Vagina (tissue), 2 donors: ENCODE data around the gene FGD2. TPM values are rescaled to one million over a fixed set of nuclear protein-coding genes. Genes with fewer than 3 reads are reported as not detected.
"Not testable (repeated sequence)": the region's sequence is repeated elsewhere in the genome, so short reads cannot be mapped to it uniquely, and the experiment has no call there.

ENCODE experiments used
- DNase-seq, 2 donors: peaks; one replicate each; pipeline ENCODE4 v3.0.0-alpha.2; 2017; ENCODE audit errors: extremely low spot score in 2 of 2
- H3K27ac ChIP-seq: fragments of 200-600 bp; sonication (generic); one replicate; pipeline ENCODE4 v1.5.1; 2019
- H3K27me3 ChIP-seq: fragments of 200-600 bp; sonication (generic); one replicate; pipeline ENCODE4 v1.5.1; 2019
- H3K36me3 ChIP-seq, 2 donors: fragments of 200-600 bp; sonication (generic); one replicate each; pipeline ENCODE4 v1.5.1; 2017 to 2019
- H3K4me1 ChIP-seq: fragments of 200-600 bp; sonication (generic); one replicate; pipeline ENCODE4 v1.5.1; 2019
- H3K4me3 ChIP-seq, 2 donors: fragments of 200-600 bp; sonication (generic); 1 replicate in 1 of 2; 2 replicates in 1 of 2; pipeline ENCODE4 v1.5.1; 2016 to 2019
- H3K9me3 ChIP-seq: fragments of 200-600 bp; sonication (generic); one replicate; pipeline ENCODE4 v1.5.1; 2019
- CTCF ChIP-seq, 3 experiments: fragments of 450-650 bp in 2 of 3; fragments of 200-600 bp in 1 of 3; sonication (generic) in 1 of 3; IDR thresholded peaks; one replicate each; pipeline ENCODE4 v1.5.1; 2017 to 2019; ENCODE audit warnings: antibody characterized with exemption in 3 of 3, mild to moderate bottlenecking in 2 of 3, moderate library complexity in 2 of 3
- POLR2A ChIP-seq, 2 donors: fragments of 450-650 bp; IDR thresholded peaks; one replicate each; pipeline ENCODE4 v1.6.1; 2017; ENCODE audit warnings: antibody characterized with exemption in 2 of 2, mild to moderate bottlenecking in 2 of 2, moderate library complexity in 2 of 2
- POLR2AphosphoS5 ChIP-seq, 2 donors: sonication (generic); formaldehyde crosslinking; IDR thresholded peaks; one replicate each; pipeline ENCODE4 v1.9.0; 2017; ENCODE audit warnings: antibody characterized with exemption in 2 of 2, mild to moderate bottlenecking in 2 of 2, low read depth in 1 of 2; ENCODE audit not compliant: insufficient read depth in 1 of 2
- intact Hi-C: fragments of 100-400 bp; cut with DNase I; formaldehyde crosslinking; loops from one replicate; pipeline ENCODE4 v1.15.1; 2023
- total RNA-seq: library from RNA; depleted of rRNA; stranded (reverse); fragments of >200 nt; gene quantifications from one replicate; pipeline ENCODE4 v1.2.3, GENCODE V29; 2016

The FGD2 gene
- total RNA-seq, 1 donor from 2014 or later: 20.4 TPM

GRCh38 chr6:37058084-37058586 lies 52.7 kb downstream of the FGD2 start:
- H3K27me3 ChIP-seq: no peaks in the 10 kb centered on the region
- H3K27ac ChIP-seq: no peak overlapping the region
- no peak for TF ChIP-seq POLR2A (IDR thresholded peaks at IDR 0.05)
- no peak for TF ChIP-seq CTCF (IDR thresholded peaks at IDR 0.05)
- no peak for TF ChIP-seq POLR2AphosphoS5 (IDR thresholded peaks at IDR 0.05; ENCODE audit: insufficient read depth in 1 of 2, low read depth in 1 of 2)
- intact Hi-C loops: no loop called here
- no peak overlapping the region for H3K4me3 ChIP-seq
- no peaks in the 10 kb centered on the region for H3K9me3 ChIP-seq
- peaks cover 12% of the 10 kb centered on the region for H3K4me1 ChIP-seq
- H3K36me3 ChIP-seq: no peaks in the 10 kb centered on the region
- DNase-seq: no peak

GRCh38 chr6:37058984-37059343 lies 53.5 kb downstream of the FGD2 start:
- H3K36me3 ChIP-seq, intact Hi-C loops, H3K27me3 ChIP-seq, DNase-seq, H3K4me3 ChIP-seq, H3K9me3 ChIP-seq: not testable (repeated sequence)
- H3K4me1 ChIP-seq: peaks cover 12% of the 10 kb centered on the region
- H3K27ac ChIP-seq: peak overlapping the region; percentile 89

- DNase-seq: no peak
- intact Hi-C loops: no loop called here
These were observed 54.1 kb downstream of the FGD2 start for GRCh38 chr6:37059344-37060194.

GRCh38 chr6:37060195-37060559 lies 54.7 kb downstream of the FGD2 start:
- intact Hi-C loops: no loop called here
- peaks cover 12% of the 10 kb centered on the region for H3K4me1 ChIP-seq
- no peaks in the 10 kb centered on the region for H3K9me3 ChIP-seq
- no peaks in the 10 kb centered on the region for H3K36me3 ChIP-seq
- DNase-seq: no peak
- TF ChIP-seq POLR2A (IDR thresholded peaks at IDR 0.05) (no peak), CTCF (IDR thresholded peaks at IDR 0.05) (no peak), POLR2AphosphoS5 (IDR thresholded peaks at IDR 0.05; ENCODE audit: insufficient read depth in 1 of 2, low read depth in 1 of 2) (no peak)
- no peaks in the 10 kb centered on the region for H3K27me3 ChIP-seq
- H3K27ac ChIP-seq: peak overlapping the region; percentile 89
- no peak overlapping the region for H3K4me3 ChIP-seq

More at GRCh38 chr6:37059344-37060194, 54.1 kb downstream of the FGD2 start:
- TF ChIP-seq POLR2A (IDR thresholded peaks at IDR 0.05): no peak
- peak in 2 of 3 experiments; percentile 34 to 58 for TF ChIP-seq CTCF (IDR thresholded peaks at IDR 0.05)
- TF ChIP-seq POLR2AphosphoS5 (IDR thresholded peaks at IDR 0.05; ENCODE audit: insufficient read depth in 1 of 2, low read depth in 1 of 2): peak; percentile 54 to 57
- Histone ChIP-seq H3K4me1 (peaks cover 12% of the 10 kb centered on the region), H3K9me3 (no peaks in the 10 kb centered on the region), H3K27me3 (no peaks in the 10 kb centered on the region), H3K4me3 (no peak overlapping the region), H3K36me3 (no peaks in the 10 kb centered on the region), H3K27ac (peak overlapping the region; percentile 89)

- intact Hi-C loops: no loop called here
- Histone ChIP-seq H3K4me1 (peaks cover 12% of the 10 kb centered on the region), H3K27ac (no peak overlapping the region), H3K36me3 (no peaks in the 10 kb centered on the region), H3K9me3 (no peaks in the 10 kb centered on the region), H3K4me3 (no peak overlapping the region), H3K27me3 (no peaks in the 10 kb centered on the region)
- DNase-seq: no peak
- TF ChIP-seq CTCF (IDR thresholded peaks at IDR 0.05): no peak
- no peak for TF ChIP-seq POLR2AphosphoS5 (IDR thresholded peaks at IDR 0.05; ENCODE audit: insufficient read depth in 1 of 2, low read depth in 1 of 2)
- TF ChIP-seq POLR2A (IDR thresholded peaks at IDR 0.05): no peak
These were observed 55.8 kb downstream of the FGD2 start for GRCh38 chr6:37061157-37061804.
